IMR-90 (cell line): ENCODE results near the gene IGF1R. TPM values are rescaled to one million over a fixed set of nuclear protein-coding genes. Genes with fewer than 3 reads are reported as not detected.
A peak's percentile ranks its signal among the peaks of the same experiment; 100 is the strongest.

Experiments
- ATAC-seq: fragments of 200-7000 bp; cut with Tn5 transposase; 2 replicates; pipeline ENCODE4 v1.9.1; 2020; ENCODE audit warnings: low read depth, mild to moderate bottlenecking, moderate library complexity
- BruUV-seq: library from RNA; stranded (reverse); fragments of 400-500 nt; replicated peaks from 2 replicates; lab custom pipeline; 2021; lab: Mats Ljungman, UMichigan
- CTCF ChIA-PET: fragments of 300-600 bp; formaldehyde crosslinking; extraction: SDS; loops from one replicate; lab custom pipeline; 2021; ENCODE audit warnings: antibody characterized with exemption; lab: Yijun Ruan, JAX
- POLR2A ChIA-PET: fragments of 300-600 bp; sonication (Branson Sonifier 250); formaldehyde crosslinking; loops from one replicate; lab custom pipeline; 2022; ENCODE audit warnings: antibody characterized with exemption; ENCODE audit not compliant: unreplicated experiment; lab: Charles Lee
- DNase-seq: peaks from one replicate; pipeline ENCODE4 v3.0.0; 2013
- H2AFZ ChIP-seq: replicated peaks from 2 replicates; pipeline ENCODE3; 2013; ENCODE audit warnings: low read length, mild to moderate bottlenecking; ENCODE audit not compliant: poor library complexity
- H2AK5ac ChIP-seq: 2 replicates; pipeline ENCODE4 v1.6.1; 2013; ENCODE audit warnings: low read depth, low read length, inconsistent platforms
- H2AK9ac ChIP-seq: replicated peaks from 2 replicates; pipeline ENCODE3; 2013; ENCODE audit warnings: mild to moderate bottlenecking, low read depth, low read length, moderate library complexity; ENCODE audit not compliant: poor library complexity
- H2BK120ac ChIP-seq: 2 replicates; pipeline ENCODE4 v1.6.1; 2013; ENCODE audit warnings: low read depth, low read length, inconsistent platforms
- H2BK15ac ChIP-seq: 3 replicates; pipeline ENCODE4 v1.6.1; 2013; ENCODE audit warnings: low read depth, low read length, inconsistent platforms
- H2BK20ac ChIP-seq: 2 replicates; pipeline ENCODE4 v1.6.1; 2013; ENCODE audit warnings: low read depth, mild to moderate bottlenecking, inconsistent platforms, low read length, moderate library complexity
- H2BK5ac ChIP-seq: 2 replicates; pipeline ENCODE4 v1.6.1; 2013; ENCODE audit warnings: mild to moderate bottlenecking, low read depth, low read length, inconsistent platforms; ENCODE audit not compliant: poor library complexity, severe bottlenecking
- H3K14ac ChIP-seq: replicated peaks from 2 replicates; pipeline ENCODE4 v1.6.1; 2013; ENCODE audit warnings: low read depth, low read length, inconsistent platforms
- H3K18ac ChIP-seq: 2 replicates; pipeline ENCODE4 v1.6.1; 2013; ENCODE audit warnings: low read depth, low read length, control low read depth
- H3K23ac ChIP-seq: 2 replicates; pipeline ENCODE4 v1.6.1; 2013; ENCODE audit warnings: low read depth, low read length, inconsistent platforms
- H3K27ac ChIP-seq: 2 replicates; pipeline ENCODE4 v1.5.1; 2013; ENCODE audit warnings: mild to moderate bottlenecking, control low read depth, low read length; ENCODE audit not compliant: insufficient read depth
- H3K27me3 ChIP-seq: 2 replicates; pipeline ENCODE4 v1.6.1; 2013; ENCODE audit warnings: low read length; ENCODE audit not compliant: control insufficient read depth, insufficient read depth
- H3K36me3 ChIP-seq: 2 replicates; pipeline ENCODE4 v1.6.1; 2013; ENCODE audit warnings: low read length, mixed read lengths; ENCODE audit not compliant: control insufficient read depth, insufficient read depth
- H3K4ac ChIP-seq: 2 replicates; pipeline ENCODE4 v1.6.1; 2013; ENCODE audit warnings: low read depth, low read length, inconsistent platforms
- H3K4me1 ChIP-seq: 2 replicates; pipeline ENCODE4 v1.6.1; 2013; ENCODE audit warnings: low read length, mixed read lengths; ENCODE audit not compliant: control insufficient read depth, insufficient read depth
- H3K4me2 ChIP-seq: 2 replicates; pipeline ENCODE4 v1.6.1; 2013; ENCODE audit warnings: low read depth, mild to moderate bottlenecking, control low read depth, low read length, moderate library complexity
- H3K4me3 ChIP-seq: 2 replicates; pipeline ENCODE4 v1.5.1; 2013; ENCODE audit warnings: low read depth, mild to moderate bottlenecking, control low read depth, low read length, moderate library complexity; ENCODE audit not compliant: insufficient read depth
- H3K56ac ChIP-seq: 2 replicates; pipeline ENCODE4 v1.6.1; 2013; ENCODE audit warnings: low read length, inconsistent platforms; ENCODE audit not compliant: insufficient read depth; ENCODE audit errors: extremely low read depth
- H3K79me1 ChIP-seq, 2 experiments: 2 replicates each; pipeline ENCODE4 v1.6.1; 2013; ENCODE audit warnings: low read length in 2 of 2, inconsistent platforms in 1 of 2, low read depth in 1 of 2
- H3K9ac ChIP-seq: 2 replicates; pipeline ENCODE4 v1.6.1; 2013; ENCODE audit warnings: low read depth, low read length, control low read depth
- H3K9me1 ChIP-seq: 2 replicates; pipeline ENCODE4 v1.6.1; 2013; ENCODE audit warnings: low read length, inconsistent platforms; ENCODE audit not compliant: insufficient read depth
- H3K9me3 ChIP-seq: 2 replicates; pipeline ENCODE4 v1.6.1; 2013; ENCODE audit warnings: low read length; ENCODE audit not compliant: control insufficient read depth, insufficient read depth
- H4K20me1 ChIP-seq: 2 replicates; pipeline ENCODE4 v1.6.1; 2013; ENCODE audit warnings: low read length, inconsistent platforms; ENCODE audit not compliant: insufficient read depth
- H4K5ac ChIP-seq: 2 replicates; pipeline ENCODE4 v1.6.1; 2013; ENCODE audit warnings: mild to moderate bottlenecking, low read depth, low read length, control low read depth
- H4K8ac ChIP-seq, 2 experiments: 2 replicates each; pipeline ENCODE4 v1.6.1; 2013; ENCODE audit warnings: low read depth in 2 of 2, low read length in 2 of 2, control low read depth in 1 of 2, inconsistent platforms in 1 of 2
- H4K91ac ChIP-seq: 2 replicates; pipeline ENCODE4 v1.6.1; 2013; ENCODE audit warnings: low read depth, low read length, inconsistent platforms; ENCODE audit not compliant: insufficient read depth
- BHLHE40 ChIP-seq: fragments of 150-350 bp; IDR thresholded peaks from 2 replicates; pipeline ENCODE4 v1.6.1; 2016; ENCODE audit warnings: mild to moderate bottlenecking, low read depth, low read length
- CEBPB ChIP-seq: IDR thresholded peaks from 2 replicates; pipeline ENCODE4 v1.6.1; 2012; ENCODE audit warnings: low read depth, low read length, improper control_type of control experiment
- CHD1 ChIP-seq: IDR thresholded peaks from 2 replicates; pipeline ENCODE4 v1.6.1; 2012; ENCODE audit warnings: low read depth, low read length, improper control_type of control experiment
- ELK1 ChIP-seq: fragments of 150-350 bp; IDR thresholded peaks from 2 replicates; pipeline ENCODE4 v1.6.1; 2016; ENCODE audit warnings: low read depth, mild to moderate bottlenecking, low read length, moderate library complexity, borderline replicate concordance
- MAFK ChIP-seq: IDR thresholded peaks from 2 replicates; pipeline ENCODE4 v1.6.1; 2012; ENCODE audit warnings: low read depth, low read length, improper control_type of control experiment
- MXI1 ChIP-seq: IDR thresholded peaks from 2 replicates; pipeline ENCODE4 v1.6.1; 2012; ENCODE audit warnings: low read depth, mild to moderate bottlenecking, low read length, moderate library complexity, borderline replicate concordance
- POLR2A ChIP-seq: IDR thresholded peaks from 2 replicates; pipeline ENCODE4 v1.6.1; 2012; ENCODE audit warnings: mild to moderate bottlenecking, low read depth, low read length
- RAD21 ChIP-seq: IDR thresholded peaks from 2 replicates; pipeline ENCODE4 v1.6.1; 2012; ENCODE audit warnings: low read length, improper control_type of control experiment
- RCOR1 ChIP-seq: IDR thresholded peaks from 2 replicates; pipeline ENCODE4 v1.6.1; 2012; ENCODE audit warnings: mild to moderate bottlenecking, low read length, improper control_type of control experiment; ENCODE audit not compliant: insufficient replicate concordance
- RFX5 ChIP-seq: IDR thresholded peaks from 2 replicates; pipeline ENCODE4 v1.8.0; 2012; ENCODE audit warnings: low read depth, mild to moderate bottlenecking, low read length, moderate library complexity
- WGBS, 2 experiments: methylation state at CpG; one replicate each; pipeline versions ENCODE4 v1.1.5 to v1.1.7; 2013; ENCODE audit warnings: missing lambda C conversion rate in 2 of 2; ENCODE audit not compliant: insufficient read length in 1 of 2; ENCODE audit errors: extremely low coverage in 2 of 2; 5-methylcytosine and 5-hydroxymethylcytosine counted together
- dilution Hi-C: fragments of 300-500 bp; cut with HindIII; formaldehyde crosslinking; loops from one replicate; pipeline ENCODE4 v1.14.3; 2018; ENCODE audit warnings: low sequenced_read_pairs; ENCODE audit not compliant: unreplicated experiment
- in situ Hi-C: fragments of 300-500 bp; cut with MboI; formaldehyde crosslinking; loops from 3 replicates; pipeline ENCODE4 v1.14.3; 2019; ENCODE audit warnings: low sequenced_read_pairs, inconsistent platforms, mixed read lengths
- intact Hi-C: fragments of 100-400 bp; cut with micrococcal nuclease; formaldehyde crosslinking; loops from 2 replicates; pipeline ENCODE4 v1.10.0; 2022
- polyA plus RNA-seq, 3 experiments: library from polyadenylated mRNA; depleted of rRNA; stranded (reverse); fragments of >200 nt; gene quantifications; 2 replicates each; pipeline ENCODE4 v1.2.3, GENCODE V29; 2012; ENCODE audit warnings: low replicate concordance in 1 of 3
- total RNA-seq: library from RNA; depleted of rRNA; stranded (reverse); fragments of >200 nt; gene quantifications from 2 replicates; pipeline ENCODE4 v1.2.3, GENCODE V29; 2012

Gene IGF1R
- total and polyA plus RNA-seq, 2 of the 4 experiments (the other 2 are of a cell fraction): 24.0 to 24.9 TPM

GRCh38 chr15:98731712-98732450 lies 83.5 kb downstream of the IGF1R start:
- Histone ChIP-seq H2BK5ac (no peak overlapping the region), H4K20me1 (peaks cover 71% of the 10 kb centered on the region), H3K79me1 (peaks cover 45 to 83% of the 10 kb centered on the region in 2 experiments), H3K23ac (no peak overlapping the region), H2AFZ (no peak overlapping the region), H3K56ac (no peak overlapping the region), H3K9me1 (peaks cover 46% of the 10 kb centered on the region), H2AK9ac (no peak overlapping the region), H2AK5ac (peak overlapping the region; percentile 45; the same call in 1 of the 2 replicates), H3K18ac (no peak overlapping the region), H3K14ac (0 out of 2 replicates have a peak overlapping the region, but pooled peaks have one; percentile 44), H3K4me2 (no peak overlapping the region), H3K9ac (no peak overlapping the region), H2BK20ac (no peak overlapping the region), H2BK15ac (no peak overlapping the region), H2BK120ac (no peak overlapping the region), H4K5ac (no peak overlapping the region), H3K36me3 (no peaks in the 10 kb centered on the region), H3K9me3 (no peaks in the 10 kb centered on the region), H4K8ac (no peak overlapping the region), H3K27me3 (no peaks in the 10 kb centered on the region), H4K91ac (no peak overlapping the region; the same call in 1 of the 2 replicates), H3K4me3 (no peak overlapping the region), H3K4ac (0 out of 2 replicates have a peak overlapping the region, but pooled peaks have one; percentile 24), H3K27ac (no peak overlapping the region), H3K4me1 (peaks cover 38% of the 10 kb centered on the region)
- POLR2A ChIA-PET: no interaction called here
- no TSS peak for BruUV-seq
- dilution Hi-C loops (no loop called here), intact Hi-C loops (no loop called here), in situ Hi-C loops (no loop called here)
- DNase-seq (no peak), ATAC-seq (no peak)
- TF ChIP-seq RFX5 (no peak), RAD21 (no peak), BHLHE40 (no peak), POLR2A (no peak), RCOR1 (no peak), CHD1 (no peak), MAFK (no peak), MXI1 (no peak), ELK1 (no peak), CEBPB (no peak)
- CTCF ChIA-PET: no interaction called here
- WGBS, 2 experiments: 100% methylated on average over 4 of the region's 9 CpGs; no CpG with 5 or more reads in 1 of the 2 experiments
